Embryonic facial prominence (tissue), 1 donor: Measurements from ENCODE around the gene WASF2.
"Not testable (repeated sequence)": the region's sequence is repeated elsewhere in the genome, so short reads cannot be mapped to it uniquely, and the experiment has no call there.

Source experiments
- DNase-seq: peaks from one replicate; pipeline ENCODE4 v3.0.0-alpha.2; 2016; ENCODE audit errors: extremely low spot score

The WASF2 gene

DNA sequence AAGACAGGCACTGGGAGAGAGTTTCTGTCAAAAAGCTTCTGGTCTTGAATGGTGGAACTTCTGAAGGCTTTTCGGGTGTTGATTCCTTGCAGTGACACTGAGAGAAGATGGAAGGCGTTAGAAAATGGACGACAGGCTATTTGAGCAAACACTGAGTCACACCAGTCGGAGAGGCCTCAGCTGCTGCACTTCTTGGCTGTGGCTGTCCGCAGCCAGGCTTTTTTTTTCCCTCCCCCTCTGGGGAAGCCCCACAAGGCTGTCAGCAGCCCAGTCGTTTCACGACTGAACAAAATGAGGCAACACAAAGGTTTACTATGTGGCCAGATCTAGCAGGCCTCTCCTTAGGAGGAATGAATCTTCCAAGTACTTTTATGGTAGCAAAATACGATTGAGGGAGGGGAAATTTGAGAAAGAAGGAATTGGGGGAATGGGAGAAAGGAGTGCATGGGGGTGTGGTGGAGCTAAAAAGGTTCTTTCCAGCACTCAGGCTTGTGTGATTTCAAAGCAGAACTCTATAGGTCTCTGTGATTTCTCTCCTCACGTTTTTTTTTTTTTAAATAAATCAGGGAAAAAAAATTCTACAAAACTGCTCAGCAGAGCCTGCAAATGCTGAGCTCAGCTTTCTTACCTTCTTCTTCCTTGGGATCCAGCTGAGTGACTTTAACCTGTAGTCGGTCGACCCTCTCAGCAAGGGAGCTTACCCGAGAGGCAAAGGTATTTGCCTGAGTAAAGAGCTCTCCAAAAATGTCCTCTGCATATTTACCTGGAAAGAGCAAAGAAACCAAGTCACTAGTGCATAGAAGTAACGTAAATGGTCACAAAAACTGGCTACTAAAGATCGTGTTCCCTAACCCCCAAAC, 71.4 kb downstream of the WASF2 start:
- DNase-seq, result no peak

DNA sequence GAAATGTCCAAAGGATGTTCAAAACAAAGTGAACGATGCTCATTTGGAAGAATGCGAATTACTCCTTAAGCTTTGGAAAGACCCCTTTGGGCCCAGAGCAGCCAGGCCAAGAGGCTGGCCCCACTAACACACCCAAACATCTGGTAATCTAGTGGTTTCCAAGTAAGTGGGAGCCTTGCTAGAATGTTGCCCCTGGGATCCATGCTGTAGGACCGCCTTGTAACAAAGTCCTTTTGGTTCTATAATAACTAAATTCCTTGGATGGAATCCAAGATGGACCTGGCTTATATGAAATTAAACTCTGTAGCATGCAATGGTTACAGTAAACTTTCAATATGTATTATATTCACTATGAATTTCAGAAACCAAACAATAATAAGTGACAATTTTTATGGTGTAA, 72.3 kb downstream of the WASF2 start:
- no peak for DNase-seq

DNA sequence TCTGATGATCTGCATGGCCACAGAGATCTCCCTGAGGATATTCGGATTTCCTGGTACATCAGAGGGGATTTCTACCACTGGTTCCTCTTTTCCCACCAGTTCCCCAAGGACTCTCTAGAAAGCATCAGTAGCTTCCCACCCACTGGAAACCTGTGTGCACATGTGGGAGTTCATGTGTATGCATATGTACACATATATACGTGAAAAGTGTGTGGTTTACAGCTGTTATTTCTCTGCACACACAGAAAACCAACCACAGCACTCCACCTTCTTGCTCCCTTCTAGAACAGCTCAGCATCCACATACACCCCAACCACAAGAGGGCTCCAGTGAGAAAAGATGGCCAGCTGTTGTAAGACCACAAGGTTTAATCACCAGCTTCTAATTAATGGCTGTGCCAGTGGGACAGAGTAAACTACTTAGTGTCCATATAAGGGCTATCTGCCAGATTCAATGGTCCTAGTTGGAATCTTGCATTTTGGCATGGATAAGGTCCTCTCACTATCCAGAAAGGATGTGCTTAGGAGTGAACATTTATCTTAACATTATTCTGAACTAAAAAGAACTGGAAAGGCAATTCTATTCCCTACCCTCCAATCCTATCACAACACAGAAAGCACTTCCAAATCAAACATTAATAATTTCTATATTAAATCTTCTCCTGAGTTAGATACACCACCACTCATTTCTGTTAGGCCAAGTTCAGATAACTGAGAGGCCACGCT, 73.4 kb downstream of the WASF2 start:
- no peak for DNase-seq

DNA sequence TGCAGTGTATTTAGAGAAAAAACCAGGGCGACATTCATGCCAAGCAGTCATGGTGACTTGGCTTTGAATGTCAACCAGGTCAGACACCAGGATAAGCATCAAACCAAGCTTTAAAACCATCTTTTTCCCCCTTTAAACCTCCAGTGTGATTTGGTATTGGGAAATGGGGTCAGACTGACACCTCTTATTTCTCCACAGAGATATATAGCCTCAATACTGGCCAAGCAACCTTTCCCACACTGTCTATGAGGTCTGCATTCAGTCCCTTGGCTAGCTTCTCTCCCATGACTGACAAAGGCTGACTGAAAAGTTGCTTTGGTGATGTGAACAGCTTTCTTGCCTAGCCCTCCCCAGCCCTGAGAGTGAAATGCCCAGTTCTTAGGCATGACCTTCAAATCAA, 75.9 kb downstream of the WASF2 start:
- DNase-seq, result no peak

DNA sequence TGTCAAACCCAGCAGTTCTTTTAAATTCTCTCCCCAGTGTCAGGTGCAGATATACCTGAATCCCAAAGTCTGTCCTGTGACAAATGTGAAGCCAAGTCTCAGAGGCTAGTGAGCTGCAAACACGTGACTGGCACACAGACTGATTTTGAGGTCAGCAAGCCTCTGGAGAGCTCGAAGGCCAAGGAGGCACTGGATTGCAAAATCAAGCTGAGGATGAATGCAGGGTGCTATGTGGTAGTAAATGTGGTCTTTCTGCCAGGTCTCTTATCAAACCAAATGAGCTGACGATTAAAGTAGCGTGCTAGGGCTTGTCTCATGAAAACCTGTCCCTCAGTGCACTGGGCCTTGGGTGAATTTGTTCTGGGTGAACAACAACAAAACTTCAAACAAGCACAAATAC, 77.0 kb downstream of the WASF2 start:
- DNase-seq, result no peak

DNA sequence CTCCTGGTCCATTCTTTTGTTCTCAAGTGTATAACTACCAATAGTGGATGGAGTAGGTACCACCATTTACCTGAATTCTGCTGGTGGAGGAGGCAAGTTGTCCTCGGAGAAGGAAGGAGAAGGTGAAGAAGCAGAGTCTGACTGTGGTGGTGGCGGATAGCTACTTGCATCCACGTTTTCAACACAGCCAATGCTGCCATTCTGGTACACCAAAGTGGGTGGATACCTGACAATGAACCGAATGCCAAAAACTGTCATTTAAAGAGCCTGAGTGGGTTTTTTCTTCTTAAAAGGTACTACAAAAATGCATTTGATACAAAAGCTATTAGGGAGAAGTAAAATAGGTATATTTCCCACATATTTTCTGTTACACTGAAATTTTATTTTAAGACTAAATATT, 77.5 kb downstream of the WASF2 start:
- no peak for DNase-seq

DNA sequence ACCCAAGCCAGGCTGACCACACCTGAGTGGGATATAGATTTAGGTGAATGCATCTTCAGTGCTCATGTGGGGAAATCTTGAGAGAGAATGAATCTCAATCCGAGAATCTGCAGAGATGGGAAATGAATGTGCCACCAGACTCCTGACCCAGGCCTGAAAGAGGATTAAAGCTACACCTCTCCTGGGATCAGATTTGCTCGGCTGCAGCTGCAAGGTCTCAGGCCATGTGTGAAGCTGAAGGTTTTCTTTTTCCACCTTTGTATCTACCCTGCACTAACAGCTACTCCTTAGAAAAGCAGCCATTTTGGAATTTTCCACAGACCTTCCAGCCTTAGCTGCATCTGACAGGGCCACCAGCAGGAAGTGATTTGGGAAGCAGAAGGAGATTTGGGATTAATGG, 79.3 kb downstream of the WASF2 start:
- no peak for DNase-seq

DNA sequence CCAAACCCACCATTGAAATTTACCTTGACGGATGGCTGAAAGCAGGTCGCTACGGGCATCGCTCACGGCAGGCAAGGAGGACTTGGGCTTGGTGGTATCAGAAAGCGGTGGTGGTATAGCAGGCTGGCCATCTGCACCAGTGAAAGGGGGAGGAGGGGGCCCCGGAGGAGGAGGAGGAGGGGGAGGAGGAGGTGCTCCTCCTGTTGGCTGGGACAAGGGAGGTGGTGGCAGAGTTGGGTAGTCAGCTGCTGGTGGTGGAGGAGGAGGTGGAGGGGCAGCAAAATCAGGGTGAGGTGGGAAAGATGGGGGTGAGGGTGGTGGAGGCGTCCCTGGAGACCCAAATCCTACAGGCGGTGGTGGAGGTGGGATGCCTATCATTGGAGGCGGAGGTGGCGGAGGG, 80.3 kb downstream of the WASF2 start:
- no peak for DNase-seq

DNA sequence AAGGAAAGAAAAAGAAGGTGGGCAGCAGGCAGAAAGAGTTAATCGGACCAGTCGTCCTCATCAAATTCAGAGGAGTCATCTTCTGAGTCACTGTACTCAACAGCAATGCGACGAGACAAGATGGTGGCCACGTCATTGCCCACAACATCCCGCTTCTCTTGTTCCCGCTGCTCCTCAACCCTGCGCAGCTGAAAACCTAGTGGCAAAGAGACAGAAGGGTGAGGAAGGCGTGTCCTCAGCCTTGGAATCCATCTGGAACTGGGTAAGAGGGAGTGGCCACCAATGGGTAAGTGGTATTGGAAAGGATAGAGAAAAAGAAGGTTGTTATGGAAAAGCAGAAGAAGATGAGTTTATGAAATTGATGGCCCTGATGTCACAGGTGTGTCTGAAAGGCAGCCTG, 81.8 kb downstream of the WASF2 start:
- DNase-seq, result no peak

DNA sequence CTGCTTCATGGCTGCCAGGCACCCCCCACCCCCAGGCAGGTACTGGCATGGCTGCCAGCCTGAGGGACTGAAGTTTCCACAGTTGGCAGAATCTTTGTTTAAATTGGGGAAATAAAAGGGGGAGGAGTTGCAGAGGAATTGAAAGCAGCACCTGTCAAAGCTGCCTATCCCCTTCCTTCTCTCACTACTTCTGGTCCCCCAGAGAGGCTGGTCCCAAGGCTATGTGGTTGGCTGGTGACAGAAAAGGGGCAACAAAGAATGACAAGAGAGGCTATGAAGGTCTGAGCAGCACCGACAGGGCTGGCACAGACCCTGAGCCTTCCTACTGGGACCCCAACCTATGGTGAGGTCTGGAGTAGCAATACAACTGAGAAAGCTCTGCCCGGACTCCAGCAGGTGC, 83.2 kb downstream of the WASF2 start:
- not testable (repeated sequence) for DNase-seq

DNA sequence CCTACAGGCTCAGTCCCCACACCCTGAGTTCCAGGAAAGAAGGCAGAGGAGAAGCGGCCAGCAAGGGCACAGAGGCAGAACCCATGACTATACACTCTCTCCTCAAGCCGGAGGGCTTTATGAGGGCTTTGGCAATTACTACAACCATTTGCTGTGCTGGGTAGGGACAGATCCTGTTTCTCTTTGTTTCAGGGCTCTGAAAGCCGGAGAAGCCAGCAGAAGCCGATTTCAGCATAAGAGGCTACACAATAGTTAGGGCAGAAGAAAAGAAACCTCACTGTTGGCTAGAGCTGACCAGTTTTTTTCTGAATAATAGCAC, 83.6 kb downstream of the WASF2 start:
- DNase-seq, result no peak

DNA sequence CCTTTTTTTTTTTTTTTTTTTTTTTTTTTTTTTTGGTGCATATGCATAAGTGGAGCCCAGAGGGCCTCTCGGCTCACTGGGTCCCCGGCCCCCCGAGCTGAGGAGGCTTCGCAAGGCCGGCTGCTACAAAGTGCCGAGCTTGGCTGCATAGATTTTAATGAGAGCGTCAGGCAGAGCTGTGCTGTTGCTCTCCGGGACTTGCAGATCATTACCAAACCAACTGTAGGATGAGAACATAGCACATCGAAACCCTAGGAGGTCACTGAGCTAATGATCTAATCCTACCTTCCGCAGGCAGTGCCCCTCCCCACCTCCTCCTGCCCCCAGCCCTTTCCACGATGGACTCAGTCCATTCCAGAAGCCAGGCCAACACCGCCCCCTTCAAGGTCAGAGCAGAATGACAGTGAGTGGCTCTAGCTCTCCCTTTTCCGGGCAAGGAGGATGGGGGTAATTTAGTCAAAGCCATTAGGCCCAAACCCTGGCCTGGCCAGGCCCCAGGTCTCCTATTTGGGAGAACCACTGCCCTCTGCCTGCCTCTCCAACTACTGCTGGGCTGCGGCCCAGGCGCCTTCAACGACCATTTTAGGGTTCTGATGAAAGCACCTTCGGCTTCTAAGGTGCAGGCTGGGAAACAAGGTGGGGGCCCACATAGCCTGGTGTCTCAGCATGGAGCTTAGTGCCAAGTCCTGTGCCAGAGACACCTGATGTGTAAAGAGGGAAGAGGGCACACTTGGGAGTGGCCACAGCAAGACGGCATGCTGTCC, 84.2 kb downstream of the WASF2 start:
- not testable (repeated sequence) for DNase-seq

DNA sequence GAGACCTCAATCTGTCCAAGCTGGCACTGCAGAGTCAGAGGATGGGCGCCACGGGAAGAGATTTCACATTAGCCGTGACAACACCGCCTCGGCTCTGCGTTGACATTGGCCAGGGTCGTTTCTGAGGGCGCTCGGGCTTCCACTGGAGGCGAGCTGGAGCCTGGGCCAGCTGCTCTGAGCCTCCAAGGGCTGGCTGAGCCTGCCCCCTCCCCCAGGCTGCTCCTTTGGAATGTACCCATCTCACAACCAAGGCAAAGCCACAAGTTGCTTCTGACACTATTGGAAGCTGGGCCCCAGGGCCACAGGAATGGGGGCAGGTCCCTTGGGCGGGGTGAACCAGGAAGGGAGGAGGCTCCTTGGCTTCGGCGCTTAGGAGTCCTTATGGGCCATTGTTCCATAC, 84.9 kb downstream of the WASF2 start:
- DNase-seq, result no peak

DNA sequence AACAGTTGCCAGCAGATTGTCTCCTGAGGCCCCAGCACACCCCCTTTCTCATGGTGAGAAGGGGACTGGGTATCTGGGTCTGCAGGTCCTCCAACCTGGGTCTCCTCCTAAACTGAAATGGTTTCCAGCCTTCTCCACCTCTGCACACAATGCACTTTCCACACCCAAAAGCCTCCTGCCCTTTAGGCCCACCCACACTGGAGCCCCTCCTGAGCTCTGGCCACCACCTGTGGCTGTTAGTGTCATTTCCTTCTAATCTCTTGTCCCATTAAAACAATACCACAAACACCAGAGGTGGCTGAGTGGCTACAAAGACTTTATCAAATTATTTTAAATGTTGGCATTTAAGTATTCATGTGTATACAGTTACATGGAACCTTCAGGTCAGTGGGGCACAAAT, 86.0 kb downstream of the WASF2 start:
- no peak for DNase-seq

DNA sequence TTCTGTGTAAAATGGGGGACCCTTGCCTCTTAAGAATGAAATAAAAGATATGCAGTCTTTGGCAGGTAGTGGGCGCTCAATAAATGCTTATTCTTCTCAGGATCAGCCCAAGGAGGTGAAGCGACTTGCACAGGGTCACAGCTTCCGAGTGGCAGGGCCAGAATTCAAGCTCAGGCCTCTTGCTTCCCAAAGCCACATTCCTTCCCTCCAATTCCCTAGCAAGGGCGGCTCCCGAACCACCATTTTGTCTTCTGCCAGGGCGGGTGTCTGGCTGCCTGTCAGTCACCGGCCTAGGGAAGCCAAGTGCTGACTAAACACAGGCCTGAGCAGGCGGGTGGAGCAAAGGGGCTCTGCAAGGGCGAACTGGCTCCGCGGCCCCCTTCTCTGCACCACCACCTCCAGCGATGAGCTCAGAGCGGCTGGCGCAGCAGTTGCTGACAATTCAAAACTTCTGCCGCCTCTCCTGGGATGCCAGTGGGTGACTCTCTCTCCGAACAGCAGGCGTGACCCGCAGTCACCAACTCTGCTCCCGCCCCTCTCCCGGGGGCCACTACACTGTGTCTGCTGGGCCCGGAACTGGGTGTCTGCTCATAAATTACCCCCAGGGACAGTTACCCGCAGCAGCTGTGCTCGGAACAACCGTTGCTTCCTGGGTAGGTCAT, 86.8 kb downstream of the WASF2 start:
- DNase-seq, result peak; percentile 51

DNA sequence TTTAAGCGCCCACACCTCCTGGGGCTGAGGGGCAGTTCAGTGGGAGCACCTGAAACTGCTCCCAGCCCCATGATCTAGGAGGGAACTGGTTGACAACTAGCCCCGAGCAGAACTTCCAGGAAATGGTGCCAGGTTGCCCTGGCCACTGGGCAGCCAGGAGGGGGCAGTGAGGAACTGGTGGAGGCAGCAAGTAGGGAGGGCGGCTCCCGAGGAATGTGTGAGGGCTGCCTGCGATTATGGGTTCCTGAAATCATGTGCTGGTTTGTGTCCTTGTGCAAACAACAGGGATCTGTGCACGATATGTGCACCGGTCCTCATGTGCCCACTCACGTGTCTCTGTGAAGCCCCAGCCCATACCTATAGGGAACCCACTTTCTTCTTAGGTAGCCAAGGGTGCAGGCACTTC, 87.6 kb downstream of the WASF2 start:
- DNase-seq, result no peak

DNA sequence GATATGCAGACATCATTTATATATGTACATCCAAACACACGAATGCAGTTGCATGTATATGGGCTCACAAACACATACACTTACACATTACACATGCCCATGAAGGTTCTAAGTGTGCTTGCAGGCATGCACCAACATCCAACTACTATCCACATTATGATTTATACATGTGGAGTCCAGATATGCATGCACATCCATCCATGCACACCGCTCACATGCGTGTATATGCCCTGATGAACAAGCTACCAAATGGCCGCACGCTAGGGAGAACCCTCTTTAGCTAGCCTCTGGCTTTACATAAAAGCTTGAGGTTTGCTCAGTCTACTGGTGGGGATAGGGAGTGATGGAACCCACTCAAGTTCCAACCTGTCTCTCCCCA, 89.0 kb downstream of the WASF2 start:
- no peak for DNase-seq

DNA sequence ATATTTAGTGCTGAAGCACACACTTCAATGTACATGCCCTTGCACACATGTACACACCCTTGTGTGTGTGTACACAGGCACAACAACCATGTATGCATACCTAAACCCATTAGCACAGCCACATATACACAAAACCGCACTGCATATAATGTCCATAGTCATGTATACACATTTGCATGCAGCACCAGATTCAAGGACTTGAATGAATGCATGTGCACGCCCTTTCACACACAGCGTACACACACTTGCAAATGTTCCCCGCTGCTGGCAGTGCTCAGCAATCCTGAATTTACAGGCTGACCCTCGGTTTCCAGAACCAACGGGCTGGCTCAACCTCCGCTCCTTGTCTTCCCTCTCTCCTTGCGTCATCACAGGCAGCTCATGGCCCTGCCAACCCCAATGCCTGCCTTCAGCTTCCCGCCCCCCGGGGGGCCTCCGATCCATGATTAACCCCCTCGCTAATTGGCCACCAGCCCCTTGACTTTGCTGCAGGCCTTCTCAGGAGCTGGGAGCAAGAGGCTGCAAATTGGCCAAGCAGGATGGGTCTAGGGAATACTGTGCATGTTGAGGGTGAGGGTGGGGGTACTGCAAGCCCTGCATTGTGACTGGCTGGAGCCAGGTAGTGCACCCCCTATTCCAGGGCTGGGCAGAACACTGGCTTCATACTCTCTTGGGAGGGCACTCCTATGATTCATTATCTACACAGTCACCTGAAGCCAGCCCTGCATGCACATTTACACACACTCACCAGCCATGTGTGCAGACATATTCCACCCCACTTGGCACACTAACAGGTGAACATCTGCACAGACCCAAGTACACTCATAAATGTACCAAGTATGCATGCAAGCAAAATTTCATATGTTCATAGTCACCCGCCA, 89.6 kb downstream of the WASF2 start:
- DNase-seq, result no peak

DNA sequence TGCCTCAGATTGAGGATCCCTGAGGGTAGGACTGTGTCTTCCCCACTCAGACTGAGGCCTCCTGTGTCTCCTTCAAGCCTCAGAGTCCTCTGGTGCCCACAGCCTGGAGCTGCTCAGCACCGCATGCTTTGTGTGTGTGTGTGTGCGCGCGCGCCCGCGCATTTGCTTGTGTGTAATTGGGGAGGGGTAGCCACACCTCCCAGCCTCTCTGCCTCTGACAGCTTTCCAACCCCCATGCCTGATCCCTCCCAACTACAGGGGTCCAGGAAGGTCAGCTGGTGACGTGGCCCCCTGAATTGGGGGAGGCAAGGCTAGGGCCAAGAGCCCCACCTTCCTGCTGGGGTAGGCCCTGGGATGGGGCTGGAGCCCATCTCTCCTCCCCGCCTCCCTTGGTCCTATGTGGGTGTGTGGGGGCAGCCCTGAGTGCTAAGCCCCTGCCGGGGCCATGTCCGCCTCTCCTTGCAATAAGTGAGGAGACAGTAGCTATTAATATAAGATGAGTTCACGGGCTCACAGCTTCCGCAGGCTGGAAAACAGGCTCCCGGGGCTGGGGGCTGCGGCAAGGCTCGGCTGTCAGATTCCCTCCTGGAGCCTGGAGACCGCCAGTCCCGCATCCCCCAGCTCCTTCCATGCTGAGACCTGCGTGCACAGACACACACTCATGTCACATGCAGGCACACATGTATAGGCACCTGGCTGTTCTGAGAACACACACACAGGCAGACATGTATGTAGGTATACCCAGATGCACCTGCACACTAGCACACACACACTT, 90.5 kb downstream of the WASF2 start:
- DNase-seq, result no peak

DNA sequence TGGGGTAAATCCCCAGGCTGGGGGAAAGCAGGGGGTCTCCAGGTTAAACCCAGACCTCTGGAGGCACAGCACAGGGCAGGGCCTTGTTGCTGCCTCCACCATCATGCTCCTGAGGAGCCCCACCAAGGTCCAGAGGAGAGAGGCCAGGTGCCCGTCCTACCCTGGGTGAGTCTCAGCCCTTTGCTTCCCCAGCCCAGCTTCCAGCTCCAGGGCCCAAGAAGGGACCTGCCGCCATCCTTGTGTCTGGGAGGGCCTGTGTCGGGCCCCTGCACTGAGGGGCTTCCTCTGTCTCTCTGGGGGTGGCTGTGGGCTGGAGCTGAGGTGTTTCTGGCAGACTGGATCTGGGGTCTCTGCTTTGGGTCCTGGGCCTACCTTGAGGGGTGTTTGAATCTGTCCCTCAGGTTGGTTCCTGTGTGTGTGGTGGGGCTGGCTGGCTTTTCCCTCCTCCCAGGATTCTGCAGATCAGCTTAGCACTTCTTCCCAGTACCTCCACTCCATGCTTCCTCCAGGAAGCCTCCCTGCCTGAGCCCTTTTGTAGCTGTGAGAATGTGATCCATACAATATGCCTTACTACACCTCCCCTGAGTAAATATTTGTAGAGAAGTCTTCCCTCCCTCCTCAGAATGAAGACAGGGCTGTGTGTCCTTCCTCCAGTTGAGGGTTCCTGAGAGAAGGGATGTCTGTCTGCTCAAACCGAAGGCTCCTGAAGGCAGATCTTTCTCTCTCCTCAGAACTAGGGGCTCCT, 91.4 kb downstream of the WASF2 start:
- DNase-seq, result no peak
